IMR-90 (cell line): ENCODE measurements around the gene GRID2IP. TPM values are rescaled to one million over a fixed set of nuclear protein-coding genes. Genes with fewer than 3 reads are reported as not detected.

ENCODE experiments used
- ATAC-seq: fragments of 200-7000 bp; cut with Tn5 transposase; 2 replicates; pipeline ENCODE4 v1.9.1; 2020; ENCODE audit warnings: low read depth, mild to moderate bottlenecking, moderate library complexity
- BruUV-seq: library from RNA; stranded (reverse); fragments of 400-500 nt; replicated peaks from 2 replicates; lab custom pipeline; 2021; lab: Mats Ljungman, UMichigan
- CTCF ChIA-PET: fragments of 300-600 bp; formaldehyde crosslinking; extraction: SDS; loops from one replicate; lab custom pipeline; 2021; ENCODE audit warnings: antibody characterized with exemption; lab: Yijun Ruan, JAX
- POLR2A ChIA-PET: fragments of 300-600 bp; sonication (Branson Sonifier 250); formaldehyde crosslinking; loops from one replicate; lab custom pipeline; 2022; ENCODE audit warnings: antibody characterized with exemption; ENCODE audit not compliant: unreplicated experiment; lab: Charles Lee
- DNase-seq: peaks from one replicate; pipeline ENCODE4 v3.0.0; 2013
- H2AFZ ChIP-seq: replicated peaks from 2 replicates; pipeline ENCODE3; 2013; ENCODE audit warnings: low read length, mild to moderate bottlenecking; ENCODE audit not compliant: poor library complexity
- H2AK5ac ChIP-seq: 2 replicates; pipeline ENCODE4 v1.6.1; 2013; ENCODE audit warnings: low read depth, low read length, inconsistent platforms
- H2AK9ac ChIP-seq: replicated peaks from 2 replicates; pipeline ENCODE3; 2013; ENCODE audit warnings: mild to moderate bottlenecking, low read depth, low read length, moderate library complexity; ENCODE audit not compliant: poor library complexity
- H2BK120ac ChIP-seq: 2 replicates; pipeline ENCODE4 v1.6.1; 2013; ENCODE audit warnings: low read depth, low read length, inconsistent platforms
- H2BK15ac ChIP-seq: 3 replicates; pipeline ENCODE4 v1.6.1; 2013; ENCODE audit warnings: low read depth, low read length, inconsistent platforms
- H2BK20ac ChIP-seq: 2 replicates; pipeline ENCODE4 v1.6.1; 2013; ENCODE audit warnings: low read depth, mild to moderate bottlenecking, inconsistent platforms, low read length, moderate library complexity
- H2BK5ac ChIP-seq: 2 replicates; pipeline ENCODE4 v1.6.1; 2013; ENCODE audit warnings: mild to moderate bottlenecking, low read depth, low read length, inconsistent platforms; ENCODE audit not compliant: poor library complexity, severe bottlenecking
- H3K14ac ChIP-seq: replicated peaks from 2 replicates; pipeline ENCODE4 v1.6.1; 2013; ENCODE audit warnings: low read depth, low read length, inconsistent platforms
- H3K18ac ChIP-seq: 2 replicates; pipeline ENCODE4 v1.6.1; 2013; ENCODE audit warnings: low read depth, low read length, control low read depth
- H3K23ac ChIP-seq: 2 replicates; pipeline ENCODE4 v1.6.1; 2013; ENCODE audit warnings: low read depth, low read length, inconsistent platforms
- H3K27ac ChIP-seq: 2 replicates; pipeline ENCODE4 v1.5.1; 2013; ENCODE audit warnings: mild to moderate bottlenecking, control low read depth, low read length; ENCODE audit not compliant: insufficient read depth
- H3K27me3 ChIP-seq: 2 replicates; pipeline ENCODE4 v1.6.1; 2013; ENCODE audit warnings: low read length; ENCODE audit not compliant: control insufficient read depth, insufficient read depth
- H3K36me3 ChIP-seq: 2 replicates; pipeline ENCODE4 v1.6.1; 2013; ENCODE audit warnings: low read length, mixed read lengths; ENCODE audit not compliant: control insufficient read depth, insufficient read depth
- H3K4ac ChIP-seq: 2 replicates; pipeline ENCODE4 v1.6.1; 2013; ENCODE audit warnings: low read depth, low read length, inconsistent platforms
- H3K4me1 ChIP-seq: 2 replicates; pipeline ENCODE4 v1.6.1; 2013; ENCODE audit warnings: low read length, mixed read lengths; ENCODE audit not compliant: control insufficient read depth, insufficient read depth
- H3K4me2 ChIP-seq: 2 replicates; pipeline ENCODE4 v1.6.1; 2013; ENCODE audit warnings: low read depth, mild to moderate bottlenecking, control low read depth, low read length, moderate library complexity
- H3K4me3 ChIP-seq: 2 replicates; pipeline ENCODE4 v1.5.1; 2013; ENCODE audit warnings: low read depth, mild to moderate bottlenecking, control low read depth, low read length, moderate library complexity; ENCODE audit not compliant: insufficient read depth
- H3K56ac ChIP-seq: 2 replicates; pipeline ENCODE4 v1.6.1; 2013; ENCODE audit warnings: low read length, inconsistent platforms; ENCODE audit not compliant: insufficient read depth; ENCODE audit errors: extremely low read depth
- H3K79me1 ChIP-seq, 2 experiments: 2 replicates each; pipeline ENCODE4 v1.6.1; 2013; ENCODE audit warnings: low read length in 2 of 2, inconsistent platforms in 1 of 2, low read depth in 1 of 2
- H3K9ac ChIP-seq: 2 replicates; pipeline ENCODE4 v1.6.1; 2013; ENCODE audit warnings: low read depth, low read length, control low read depth
- H3K9me1 ChIP-seq: 2 replicates; pipeline ENCODE4 v1.6.1; 2013; ENCODE audit warnings: low read length, inconsistent platforms; ENCODE audit not compliant: insufficient read depth
- H3K9me3 ChIP-seq: 2 replicates; pipeline ENCODE4 v1.6.1; 2013; ENCODE audit warnings: low read length; ENCODE audit not compliant: control insufficient read depth, insufficient read depth
- H4K20me1 ChIP-seq: 2 replicates; pipeline ENCODE4 v1.6.1; 2013; ENCODE audit warnings: low read length, inconsistent platforms; ENCODE audit not compliant: insufficient read depth
- H4K5ac ChIP-seq: 2 replicates; pipeline ENCODE4 v1.6.1; 2013; ENCODE audit warnings: mild to moderate bottlenecking, low read depth, low read length, control low read depth
- H4K8ac ChIP-seq, 2 experiments: 2 replicates each; pipeline ENCODE4 v1.6.1; 2013; ENCODE audit warnings: low read depth in 2 of 2, low read length in 2 of 2, control low read depth in 1 of 2, inconsistent platforms in 1 of 2
- H4K91ac ChIP-seq: 2 replicates; pipeline ENCODE4 v1.6.1; 2013; ENCODE audit warnings: low read depth, low read length, inconsistent platforms; ENCODE audit not compliant: insufficient read depth
- BHLHE40 ChIP-seq: fragments of 150-350 bp; IDR thresholded peaks from 2 replicates; pipeline ENCODE4 v1.6.1; 2016; ENCODE audit warnings: mild to moderate bottlenecking, low read depth, low read length
- CEBPB ChIP-seq: IDR thresholded peaks from 2 replicates; pipeline ENCODE4 v1.6.1; 2012; ENCODE audit warnings: low read depth, low read length, improper control_type of control experiment
- CHD1 ChIP-seq: IDR thresholded peaks from 2 replicates; pipeline ENCODE4 v1.6.1; 2012; ENCODE audit warnings: low read depth, low read length, improper control_type of control experiment
- CTCF ChIP-seq: conservative IDR thresholded peaks from 2 replicates; pipeline ENCODE4 v1.5.1; 2012; ENCODE audit warnings: mild to moderate bottlenecking, low read depth, low read length, improper control_type of control experiment
- FOS ChIP-seq: fragments of 150-350 bp; IDR thresholded peaks from 2 replicates; pipeline ENCODE4 v1.6.1; 2016; ENCODE audit warnings: low read depth, low read length
- MAFK ChIP-seq: IDR thresholded peaks from 2 replicates; pipeline ENCODE4 v1.6.1; 2012; ENCODE audit warnings: low read depth, low read length, improper control_type of control experiment
- MAZ ChIP-seq: IDR thresholded peaks from 2 replicates; pipeline ENCODE4 v1.6.1; 2012; ENCODE audit warnings: low read depth, mild to moderate bottlenecking, low read length, improper control_type of control experiment, moderate library complexity, borderline replicate concordance
- MXI1 ChIP-seq: IDR thresholded peaks from 2 replicates; pipeline ENCODE4 v1.6.1; 2012; ENCODE audit warnings: low read depth, mild to moderate bottlenecking, low read length, moderate library complexity, borderline replicate concordance
- NFE2L2 ChIP-seq: fragments of 150-350 bp; IDR thresholded peaks from 2 replicates; pipeline ENCODE4 v1.6.1; 2016; ENCODE audit warnings: low read depth, mild to moderate bottlenecking, low read length
- POLR2A ChIP-seq: IDR thresholded peaks from 2 replicates; pipeline ENCODE4 v1.6.1; 2012; ENCODE audit warnings: mild to moderate bottlenecking, low read depth, low read length
- RAD21 ChIP-seq: IDR thresholded peaks from 2 replicates; pipeline ENCODE4 v1.6.1; 2012; ENCODE audit warnings: low read length, improper control_type of control experiment
- RCOR1 ChIP-seq: IDR thresholded peaks from 2 replicates; pipeline ENCODE4 v1.6.1; 2012; ENCODE audit warnings: mild to moderate bottlenecking, low read length, improper control_type of control experiment; ENCODE audit not compliant: insufficient replicate concordance
- RFX5 ChIP-seq: IDR thresholded peaks from 2 replicates; pipeline ENCODE4 v1.8.0; 2012; ENCODE audit warnings: low read depth, mild to moderate bottlenecking, low read length, moderate library complexity
- SMC3 ChIP-seq: fragments of 150-350 bp; IDR thresholded peaks from 2 replicates; pipeline ENCODE4 v1.6.1; 2016; ENCODE audit warnings: low read depth, mild to moderate bottlenecking, antibody characterized with exemption, low read length, moderate library complexity
- USF2 ChIP-seq: fragments of 150-350 bp; IDR thresholded peaks from 2 replicates; pipeline ENCODE4 v1.6.1; 2017; ENCODE audit warnings: mild to moderate bottlenecking, antibody characterized with exemption, low read length, low read depth
- WGBS, 2 experiments: methylation state at CpG; one replicate each; pipeline versions ENCODE4 v1.1.5 to v1.1.7; 2013; ENCODE audit warnings: missing lambda C conversion rate in 2 of 2; ENCODE audit not compliant: insufficient read length in 1 of 2; ENCODE audit errors: extremely low coverage in 2 of 2; 5-methylcytosine and 5-hydroxymethylcytosine counted together
- dilution Hi-C: fragments of 300-500 bp; cut with HindIII; formaldehyde crosslinking; loops from one replicate; pipeline ENCODE4 v1.14.3; 2018; ENCODE audit warnings: low sequenced_read_pairs; ENCODE audit not compliant: unreplicated experiment
- in situ Hi-C: fragments of 300-500 bp; cut with MboI; formaldehyde crosslinking; loops from 3 replicates; pipeline ENCODE4 v1.14.3; 2019; ENCODE audit warnings: low sequenced_read_pairs, inconsistent platforms, mixed read lengths
- intact Hi-C: fragments of 100-400 bp; cut with micrococcal nuclease; formaldehyde crosslinking; loops from 2 replicates; pipeline ENCODE4 v1.10.0; 2022
- polyA plus RNA-seq, 3 experiments: library from polyadenylated mRNA; depleted of rRNA; stranded (reverse); fragments of >200 nt; gene quantifications; 2 replicates each; pipeline ENCODE4 v1.2.3, GENCODE V29; 2012; ENCODE audit warnings: low replicate concordance in 1 of 3
- total RNA-seq: library from RNA; depleted of rRNA; stranded (reverse); fragments of >200 nt; gene quantifications from 2 replicates; pipeline ENCODE4 v1.2.3, GENCODE V29; 2012
- TF ChIP-seq, protein P1 (sequence below): fragments of 150-350 bp; IDR thresholded peaks from 2 replicates; pipeline ENCODE4 v1.6.1; 2016; ENCODE audit warnings: low read depth, mild to moderate bottlenecking, low read length, moderate library complexity, borderline replicate concordance

Gene GRID2IP
- total and polyA plus RNA-seq, 2 of the 4 experiments (the other 2 are of a cell fraction), result not detected

- no peak overlapping the region for H4K5ac ChIP-seq
- H4K91ac ChIP-seq, result no peak overlapping the region
- H3K14ac ChIP-seq, result no peak overlapping the region
- H3K9me3 ChIP-seq, result no peaks in the 10 kb centered on the region
- no peak for DNase-seq
- H2BK120ac ChIP-seq, result no peak overlapping the region
- peaks cover 13% of the 10 kb centered on the region for H3K27me3 ChIP-seq
- H3K56ac ChIP-seq, result no peak overlapping the region
- H3K27ac ChIP-seq, result no peak overlapping the region
- intact Hi-C loops, result no loop called here
- H2BK5ac ChIP-seq, result no peak overlapping the region
- ChIA-PET POLR2A (no interaction called here), CTCF (no interaction called here)
- no peak for TF ChIP-seq CTCF
- no peak for TF ChIP-seq RAD21
- no peak for TF ChIP-seq RFX5
- no peak for TF ChIP-seq CHD1
- TF ChIP-seq MAZ, result no peak
- TF ChIP-seq RCOR1, result no peak
- no peak for TF ChIP-seq CEBPB
- no peak for TF ChIP-seq NFE2L2
- TF ChIP-seq MAFK, result no peak
- TF ChIP-seq, protein P1, sequence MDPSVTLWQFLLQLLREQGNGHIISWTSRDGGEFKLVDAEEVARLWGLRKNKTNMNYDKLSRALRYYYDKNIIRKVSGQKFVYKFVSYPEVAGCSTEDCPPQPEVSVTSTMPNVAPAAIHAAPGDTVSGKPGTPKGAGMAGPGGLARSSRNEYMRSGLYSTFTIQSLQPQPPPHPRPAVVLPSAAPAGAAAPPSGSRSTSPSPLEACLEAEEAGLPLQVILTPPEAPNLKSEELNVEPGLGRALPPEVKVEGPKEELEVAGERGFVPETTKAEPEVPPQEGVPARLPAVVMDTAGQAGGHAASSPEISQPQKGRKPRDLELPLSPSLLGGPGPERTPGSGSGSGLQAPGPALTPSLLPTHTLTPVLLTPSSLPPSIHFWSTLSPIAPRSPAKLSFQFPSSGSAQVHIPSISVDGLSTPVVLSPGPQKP, result no peak
- TF ChIP-seq POLR2A, result no peak
- TF ChIP-seq USF2, result no peak
- no peak for TF ChIP-seq MXI1
- no peak for TF ChIP-seq BHLHE40
- no peak for TF ChIP-seq FOS
- no peak for TF ChIP-seq SMC3
- no peaks in the 10 kb centered on the region for H3K79me1 ChIP-seq
- no peaks in the 10 kb centered on the region for H4K20me1 ChIP-seq
- no peaks in the 10 kb centered on the region for H3K36me3 ChIP-seq
- no peak overlapping the region for H3K9ac ChIP-seq
- no peaks in the 10 kb centered on the region for H3K9me1 ChIP-seq
- no peak overlapping the region for H4K8ac ChIP-seq
- H2AFZ ChIP-seq, result no peak overlapping the region
- H3K4me2 ChIP-seq, result no peak overlapping the region
- H3K4ac ChIP-seq, result no peak overlapping the region
- no TSS peak for BruUV-seq
- no peak overlapping the region for H2AK5ac ChIP-seq
- in situ Hi-C loops, result no loop called here
- dilution Hi-C loops, result no loop called here
- H2BK20ac ChIP-seq, result no peak overlapping the region
- 95% methylated on average over 8 of the region's 26 CpGs; no CpG with 5 or more reads in 1 of the 2 experiments for WGBS, 2 experiments
- H3K4me3 ChIP-seq, result no peak overlapping the region
- no peak overlapping the region for H2BK15ac ChIP-seq
- ATAC-seq, result no peak
- no peak overlapping the region for H2AK9ac ChIP-seq
- no peak overlapping the region for H3K18ac ChIP-seq
- no peak overlapping the region for H3K23ac ChIP-seq
- no peaks in the 10 kb centered on the region for H3K4me1 ChIP-seq
Observed at GRCh38 chr7:6510476-6511133, 40.7 kb downstream of the GRID2IP start.
